Caco-2 (cell line): Measurements from ENCODE around the gene OR2M3. TPM values are rescaled to one million over a fixed set of nuclear protein-coding genes. Genes with fewer than 3 reads are reported as not detected.

Source experiments
- Bru-seq: library from RNA; stranded (reverse); fragments of 400-500 nt; gene quantifications from one replicate; lab custom pipeline; 2021; lab: Mats Ljungman, UMichigan
- BruChase-seq, 2 experiments: library from RNA; stranded (reverse); fragments of 400-500 nt; gene quantifications; one replicate each; lab custom pipeline; 2021; lab: Mats Ljungman, UMichigan
- BruUV-seq: library from RNA; stranded (reverse); fragments of 400-500 nt; replicated peaks from 2 replicates; lab custom pipeline; 2021; lab: Mats Ljungman, UMichigan
- CTCF ChIA-PET: fragments of 300-600 bp; sonication (Branson Sonifier 250); formaldehyde crosslinking; loops from one replicate; lab custom pipeline; 2022; ENCODE audit warnings: antibody characterized with exemption; lab: Charles Lee
- POLR2A ChIA-PET: fragments of 300-600 bp; sonication (Branson Sonifier 250); formaldehyde crosslinking; loops from one replicate; lab custom pipeline; 2022; ENCODE audit warnings: antibody characterized with exemption; lab: Charles Lee
- DNase-seq, 2 experiments: peaks; one replicate each; pipeline versions ENCODE4 v3.0.0 to v3.0.0-alpha.2; 2020 to 2022
- H3K27me3 ChIP-seq: replicated peaks from 2 replicates; pipeline ENCODE4 v1.6.0; 2011; ENCODE audit warnings: low read length; ENCODE audit not compliant: control insufficient read depth, insufficient read depth
- H3K36me3 ChIP-seq: 2 replicates; pipeline ENCODE4 v1.5.1; 2011; ENCODE audit warnings: low read length; ENCODE audit not compliant: control insufficient read depth, insufficient read depth
- H3K4me1 ChIP-seq: fragments of 250-450 bp; sonication (Bioruptor Pico); 2 replicates; pipeline ENCODE4 v1.5.1; 2020; ENCODE audit warnings: mild to moderate bottlenecking
- H3K4me3 ChIP-seq: 2 replicates; pipeline ENCODE4 v1.5.1; 2011; ENCODE audit warnings: low read depth, mild to moderate bottlenecking, control low read depth, low read length
- H3K9me3 ChIP-seq: fragments of 250-450 bp; sonication (Bioruptor Pico); 2 replicates; pipeline ENCODE4 v1.5.1; 2020; ENCODE audit warnings: mild to moderate bottlenecking, moderate library complexity
- H3K27ac Mint-ChIP-seq: one replicate; pipeline ENCODE4 v1.8.0; 2022; ENCODE audit warnings: mixed read lengths; ENCODE audit not compliant: unreplicated experiment
- H3K27me3 Mint-ChIP-seq: one replicate; pipeline ENCODE4 v1.8.0; 2022; ENCODE audit warnings: mixed read lengths; ENCODE audit not compliant: insufficient read depth, unreplicated experiment
- H3K36me3 Mint-ChIP-seq: one replicate; pipeline ENCODE4 v1.8.0; 2022; ENCODE audit warnings: mild to moderate bottlenecking, mixed read lengths; ENCODE audit not compliant: insufficient read depth, unreplicated experiment
- H3K4me1 Mint-ChIP-seq: one replicate; pipeline ENCODE4 v1.8.0; 2022; ENCODE audit warnings: low read depth, mixed read lengths; ENCODE audit not compliant: unreplicated experiment
- H3K4me3 Mint-ChIP-seq: one replicate; pipeline ENCODE4 v1.8.0; 2022; ENCODE audit warnings: mild to moderate bottlenecking, moderate library complexity, mixed read lengths; ENCODE audit not compliant: unreplicated experiment
- H3K9me3 Mint-ChIP-seq: one replicate; pipeline ENCODE4 v1.8.0; 2022; ENCODE audit warnings: mixed read lengths; ENCODE audit not compliant: unreplicated experiment
- intact Hi-C: fragments of 100-400 bp; cut with micrococcal nuclease; formaldehyde crosslinking; loops from one replicate; pipeline ENCODE4 v1.10.0; 2022; ENCODE audit not compliant: unreplicated experiment
- long read RNA-seq: library from polyadenylated mRNA; stranded (forward); transcript quantifications from one replicate; pipeline ENCODE4 v2.0.0, GENCODE V29; 2022
- total RNA-seq: library from RNA; stranded (reverse); gene quantifications from 2 replicates; pipeline ENCODE4 v1.2.3, GENCODE V29; 2022
- TF ChIP-seq, protein P1 (sequence below), 2 experiments: fragments of 200-600 bp in 1 of 2; IDR thresholded peaks; 1 replicate in 1 of 2; 2 replicates in 1 of 2; pipeline versions ENCODE4 v1.5.1 to v1.8.0; 2011 to 2022; ENCODE audit warnings: antibody characterized with exemption in 1 of 2, control low read depth in 1 of 2, inconsistent platforms in 1 of 2, low read depth in 1 of 2, low read length in 1 of 2, mild to moderate bottlenecking in 1 of 2, moderate library complexity in 1 of 2; ENCODE audit not compliant: insufficient read depth in 1 of 2, severe bottlenecking in 1 of 2, unreplicated experiment in 1 of 2

Gene OR2M3, protein sequence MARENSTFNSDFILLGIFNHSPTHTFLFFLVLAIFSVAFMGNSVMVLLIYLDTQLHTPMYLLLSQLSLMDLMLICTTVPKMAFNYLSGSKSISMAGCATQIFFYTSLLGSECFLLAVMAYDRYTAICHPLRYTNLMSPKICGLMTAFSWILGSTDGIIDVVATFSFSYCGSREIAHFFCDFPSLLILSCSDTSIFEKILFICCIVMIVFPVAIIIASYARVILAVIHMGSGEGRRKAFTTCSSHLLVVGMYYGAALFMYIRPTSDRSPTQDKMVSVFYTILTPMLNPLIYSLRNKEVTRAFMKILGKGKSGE
- total RNA-seq (not detected in 2 replicates), Bru-seq, nascent RNA (percentile 5 among the genes with signal in this experiment), BruChase-seq, experiment 1, labeled RNA remaining after a 2-hour chase (not detected), BruChase-seq, experiment 2, labeled RNA remaining after a 6-hour chase (not detected)
- long read RNA-seq: 0 reads

GRCh38 chr1:248196965-248197364, at the start of gene OR2M3:
Gene OR2M3 (plus strand): TSS chr1:248197265. CDS start chr1:248203068, 5,803 bp downstream.
- Mint-ChIP-seq H3K9me3 (peaks cover 13% of the 10 kb centered on the region), H3K4me3 (no peak within 1 kb of the TSS), H3K36me3 (no peaks in the 10 kb centered on the region), H3K27me3 (no peaks in the 10 kb centered on the region), H3K27ac (no peak within 1 kb of the TSS), H3K4me1 (no peaks in the 10 kb centered on the region)
- Histone ChIP-seq H3K4me1 (no peaks in the 10 kb centered on the region), H3K36me3 (no peaks in the 10 kb centered on the region), H3K27me3 (no peaks in the 10 kb centered on the region), H3K9me3 (no peaks in the 10 kb centered on the region), H3K4me3 (no peak within 1 kb of the TSS)
- ChIA-PET POLR2A (no interaction called here), CTCF (no interaction called here)
- TF ChIP-seq, protein P1, sequence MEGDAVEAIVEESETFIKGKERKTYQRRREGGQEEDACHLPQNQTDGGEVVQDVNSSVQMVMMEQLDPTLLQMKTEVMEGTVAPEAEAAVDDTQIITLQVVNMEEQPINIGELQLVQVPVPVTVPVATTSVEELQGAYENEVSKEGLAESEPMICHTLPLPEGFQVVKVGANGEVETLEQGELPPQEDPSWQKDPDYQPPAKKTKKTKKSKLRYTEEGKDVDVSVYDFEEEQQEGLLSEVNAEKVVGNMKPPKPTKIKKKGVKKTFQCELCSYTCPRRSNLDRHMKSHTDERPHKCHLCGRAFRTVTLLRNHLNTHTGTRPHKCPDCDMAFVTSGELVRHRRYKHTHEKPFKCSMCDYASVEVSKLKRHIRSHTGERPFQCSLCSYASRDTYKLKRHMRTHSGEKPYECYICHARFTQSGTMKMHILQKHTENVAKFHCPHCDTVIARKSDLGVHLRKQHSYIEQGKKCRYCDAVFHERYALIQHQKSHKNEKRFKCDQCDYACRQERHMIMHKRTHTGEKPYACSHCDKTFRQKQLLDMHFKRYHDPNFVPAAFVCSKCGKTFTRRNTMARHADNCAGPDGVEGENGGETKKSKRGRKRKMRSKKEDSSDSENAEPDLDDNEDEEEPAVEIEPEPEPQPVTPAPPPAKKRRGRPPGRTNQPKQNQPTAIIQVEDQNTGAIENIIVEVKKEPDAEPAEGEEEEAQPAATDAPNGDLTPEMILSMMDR (IDR thresholded peaks at IDR 0.05; ENCODE audit: insufficient read depth in 1 of 2, low read depth in 1 of 2, low read length in 1 of 2, severe bottlenecking in 1 of 2, unreplicated experiment in 1 of 2): no peak
- no TSS peak for BruUV-seq
- intact Hi-C loops: no loop called here
- DNase-seq: no peak

- intact Hi-C loops: no loop called here
- peaks cover 22% of the 10 kb centered on the region for H3K9me3 Mint-ChIP-seq
Observed at GRCh38 chr1:248152056-248152827, 44.8 kb upstream of the OR2M3 start.

GRCh38 chr1:248155927-248156326, 41.1 kb upstream of the OR2M3 start:
- no peak overlapping the region for H3K4me3 ChIP-seq
- no peaks in the 10 kb centered on the region for H3K27me3 ChIP-seq
- no peaks in the 10 kb centered on the region for H3K9me3 ChIP-seq
- ChIA-PET POLR2A (no interaction called here), CTCF (no interaction called here)
- Mint-ChIP-seq H3K36me3 (no peaks in the 10 kb centered on the region), H3K27me3 (no peaks in the 10 kb centered on the region), H3K27ac (no peak overlapping the region), H3K4me3 (no peak overlapping the region), H3K4me1 (no peaks in the 10 kb centered on the region), H3K9me3 (peaks cover 11% of the 10 kb centered on the region)
- TF ChIP-seq, protein P1 (IDR thresholded peaks at IDR 0.05; ENCODE audit: insufficient read depth in 1 of 2, low read depth in 1 of 2, low read length in 1 of 2, severe bottlenecking in 1 of 2, unreplicated experiment in 1 of 2): no peak
- no peaks in the 10 kb centered on the region for H3K4me1 ChIP-seq
- BruUV-seq: no TSS peak
- intact Hi-C loops: no loop called here
- no peaks in the 10 kb centered on the region for H3K36me3 ChIP-seq
- no peak for DNase-seq

More at GRCh38 chr1:248152056-248152827, 44.8 kb upstream of the OR2M3 start:
- BruUV-seq: no TSS peak
- POLR2A ChIA-PET: no interaction called here
- Histone ChIP-seq H3K27me3 (no peaks in the 10 kb centered on the region), H3K4me1 (no peaks in the 10 kb centered on the region), H3K36me3 (no peaks in the 10 kb centered on the region), H3K9me3 (no peaks in the 10 kb centered on the region), H3K4me3 (no peak overlapping the region)
- no peaks in the 10 kb centered on the region for H3K36me3 Mint-ChIP-seq
- CTCF ChIA-PET: no interaction called here
- TF ChIP-seq, protein P1 (IDR thresholded peaks at IDR 0.05; ENCODE audit: insufficient read depth in 1 of 2, low read depth in 1 of 2, low read length in 1 of 2, severe bottlenecking in 1 of 2, unreplicated experiment in 1 of 2): no peak
- no peak for DNase-seq
- H3K27ac Mint-ChIP-seq: no peak overlapping the region
- H3K27me3 Mint-ChIP-seq: no peaks in the 10 kb centered on the region
- no peaks in the 10 kb centered on the region for H3K4me1 Mint-ChIP-seq
- H3K4me3 Mint-ChIP-seq: no peak overlapping the region
